ENCODE measurements around the gene PLEKHA5.

PLEKHA5 gene

DNA sequence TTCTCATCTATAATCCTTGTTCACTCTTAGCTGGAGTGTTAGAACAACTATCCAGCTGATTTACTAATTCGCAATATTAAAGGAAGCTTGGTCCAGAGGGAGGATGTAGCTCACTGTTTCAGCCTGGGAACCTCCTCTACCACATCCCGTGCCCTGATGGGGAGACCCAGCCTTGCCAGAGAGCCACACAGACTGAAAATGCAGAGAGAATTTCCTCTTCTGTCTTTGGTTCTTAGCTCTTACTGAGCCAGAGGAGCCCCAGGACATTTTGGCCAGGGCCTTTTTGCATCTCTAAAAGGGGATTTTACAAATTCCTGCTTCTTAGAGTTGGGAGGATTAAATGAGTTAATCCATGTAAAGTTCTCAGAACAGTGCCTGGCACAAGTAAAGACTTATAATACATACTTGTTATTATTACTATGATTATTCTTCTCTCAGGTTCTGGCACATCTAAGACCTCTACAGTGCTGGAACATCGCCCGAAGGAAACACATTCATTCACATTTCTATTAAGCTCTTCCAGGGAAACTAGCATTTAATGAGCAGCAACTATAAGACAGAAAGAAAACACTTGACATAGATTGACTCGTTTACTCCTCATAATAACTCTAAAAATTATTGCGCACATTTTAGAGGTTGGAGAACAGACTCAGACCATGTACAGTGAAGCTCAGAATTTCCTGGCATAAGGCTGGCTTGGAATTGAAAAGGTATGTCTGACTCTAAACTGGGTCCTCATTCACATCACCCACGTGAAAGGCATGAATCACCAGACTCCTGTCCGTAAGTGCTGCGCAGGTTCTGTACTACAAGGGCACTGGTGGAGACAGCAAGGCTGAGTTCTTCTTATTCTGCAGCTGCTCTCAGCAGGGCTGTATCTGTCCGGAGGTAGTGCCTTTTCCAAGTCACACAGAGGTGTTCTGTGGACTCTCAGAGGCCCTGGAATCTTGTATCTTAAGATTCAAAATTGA lies 282.0 kb downstream of the PLEKHA5 start:
- no peak for TF ChIP-seq CTCF (IDR thresholded peaks at IDR 0.05)

DNA sequence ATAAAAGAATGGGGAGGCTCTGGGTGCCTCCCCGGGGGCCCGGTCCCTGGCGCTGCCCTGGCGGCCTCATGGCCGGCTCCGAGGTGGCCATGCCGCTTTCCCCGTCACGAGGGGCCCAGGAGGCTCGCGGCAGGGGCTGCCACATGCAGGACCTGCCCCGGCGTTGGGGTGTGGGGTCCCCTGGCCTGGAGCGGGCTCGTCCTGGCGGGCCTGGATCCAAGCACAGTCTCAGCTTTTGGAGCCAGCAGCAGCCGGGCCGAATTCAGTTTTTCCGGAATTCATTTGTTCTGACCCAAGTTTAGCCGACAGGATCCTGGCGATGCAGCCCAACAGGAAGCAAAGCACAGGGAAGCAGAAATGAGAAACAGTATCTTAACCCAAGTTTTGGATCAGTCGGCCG lies 283.3 kb downstream of the PLEKHA5 start:
- no peak for TF ChIP-seq CTCF (IDR thresholded peaks at IDR 0.05)

GRCh38 chr12:19415563-19415962 lies 286.0 kb downstream of the PLEKHA5 start:
- no peak for TF ChIP-seq CTCF (IDR thresholded peaks at IDR 0.05)

DNA sequence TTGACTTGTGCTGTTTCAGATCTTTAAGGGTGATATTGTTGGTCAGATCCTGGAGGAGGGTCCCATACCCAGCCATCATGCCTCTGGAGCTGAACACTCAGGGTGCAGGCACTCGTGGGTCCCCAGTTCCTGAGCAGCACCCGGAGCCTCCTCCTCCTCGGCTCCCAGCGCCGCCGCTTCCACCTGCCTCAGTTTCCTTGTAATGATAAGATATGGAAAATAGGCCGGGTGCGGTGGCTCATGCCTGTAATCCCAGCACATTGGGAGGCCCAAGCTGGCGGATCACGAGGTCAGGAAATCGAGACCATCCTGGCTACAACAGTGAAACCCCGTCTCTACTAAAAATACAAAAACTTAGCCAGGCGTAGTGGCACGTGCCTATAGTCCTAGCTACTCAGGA lies 289.6 kb downstream of the PLEKHA5 start:
- no peak for TF ChIP-seq CTCF (IDR thresholded peaks at IDR 0.05)

- no peak for TF ChIP-seq CTCF (IDR thresholded peaks at IDR 0.05)
Observed at GRCh38 chr12:19421503-19422282, 292.2 kb downstream of the PLEKHA5 start.

- no peak for TF ChIP-seq CTCF (IDR thresholded peaks at IDR 0.05)
Observed at GRCh38 chr12:19423166-19423930, 293.8 kb downstream of the PLEKHA5 start.
